ENCODE results near the gene MAGEC1. TPM values are rescaled to one million over a fixed set of nuclear protein-coding genes. Genes with fewer than 3 reads are reported as not detected.

The MAGEC1 gene
- total RNA-seq, 1 donor from 2014 or later: not detected

- Mint-ChIP-seq H3K9me3 (no peaks in the 10 kb centered on the region), H3K4me1 (ENCODE audit: low read depth) (no peaks in the 10 kb centered on the region), H3K27me3 (ENCODE audit: insufficient read depth) (no peaks in the 10 kb centered on the region), H3K27ac (no peak overlapping the region), H3K4me3 (no peak overlapping the region), H3K36me3 (ENCODE audit: low read depth) (no peaks in the 10 kb centered on the region)
- intact Hi-C loops (cut with micrococcal nuclease): no loop called here
- no peak for DNase-seq (ENCODE audit: low spot score)
Measured at GRCh38 chrX:141941234-141941633, 37.5 kb downstream of the MAGEC1 start.

DNA sequence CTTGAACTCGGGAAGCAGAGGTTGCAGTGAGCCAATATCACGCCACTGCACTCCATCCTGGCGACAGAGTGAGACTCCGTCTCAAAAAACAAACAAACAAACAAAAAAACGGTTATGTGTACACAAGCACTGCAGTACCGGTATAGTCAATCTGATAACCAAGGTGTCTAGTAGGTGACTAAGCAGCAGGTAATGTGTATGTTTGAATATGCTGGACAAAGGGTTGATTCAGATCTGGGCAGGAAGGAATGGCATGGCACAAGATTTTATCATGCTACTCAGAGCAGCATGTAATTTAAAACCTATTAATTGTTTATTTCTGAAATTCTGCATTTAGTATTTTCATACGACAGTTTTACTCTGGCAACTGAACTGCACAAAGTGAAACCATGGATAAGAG, 41.7 kb downstream of the MAGEC1 start:
- H3K9me3 Mint-ChIP-seq: no peaks in the 10 kb centered on the region
- no peak for DNase-seq (ENCODE audit: low spot score)
- no peaks in the 10 kb centered on the region for H3K27me3 Mint-ChIP-seq (ENCODE audit: insufficient read depth)
- intact Hi-C loops (cut with micrococcal nuclease): no loop called here
- H3K4me1 Mint-ChIP-seq (ENCODE audit: low read depth): no peaks in the 10 kb centered on the region
- no peaks in the 10 kb centered on the region for H3K36me3 Mint-ChIP-seq (ENCODE audit: low read depth)
- no peak overlapping the region for H3K4me3 Mint-ChIP-seq
- H3K27ac Mint-ChIP-seq: no peak overlapping the region

DNA sequence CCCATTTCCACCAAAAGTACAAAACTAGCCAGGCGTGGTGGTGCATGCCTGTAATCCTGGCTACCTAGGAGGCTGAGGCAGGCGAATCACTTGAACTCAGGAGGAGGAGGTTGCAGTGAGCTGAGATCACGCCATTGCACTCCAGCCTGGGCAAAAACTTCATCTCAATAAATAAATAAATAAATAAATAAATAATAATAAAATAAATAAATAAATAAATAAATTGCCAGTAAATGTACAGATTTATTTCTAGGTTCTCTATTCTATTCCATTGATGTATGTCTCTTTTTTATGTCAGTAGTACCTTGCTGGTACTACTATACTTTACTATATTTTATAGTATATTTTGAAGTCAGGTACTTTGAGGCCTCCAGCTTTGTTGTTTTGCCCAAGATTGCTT, 43.7 kb downstream of the MAGEC1 start:
- no peak for DNase-seq (ENCODE audit: low spot score)
- intact Hi-C loops (cut with micrococcal nuclease): no loop called here
- Mint-ChIP-seq H3K4me3 (no peak overlapping the region), H3K36me3 (ENCODE audit: low read depth) (no peaks in the 10 kb centered on the region), H3K27me3 (ENCODE audit: insufficient read depth) (no peaks in the 10 kb centered on the region), H3K27ac (no peak overlapping the region), H3K9me3 (no peaks in the 10 kb centered on the region), H3K4me1 (ENCODE audit: low read depth) (no peaks in the 10 kb centered on the region)

- H3K36me3 Mint-ChIP-seq (ENCODE audit: low read depth): no peaks in the 10 kb centered on the region
- no peaks in the 10 kb centered on the region for H3K27me3 Mint-ChIP-seq (ENCODE audit: insufficient read depth)
- DNase-seq (ENCODE audit: low spot score): no peak
- H3K4me1 Mint-ChIP-seq (ENCODE audit: low read depth): no peaks in the 10 kb centered on the region
- no peak overlapping the region for H3K4me3 Mint-ChIP-seq
- no peaks in the 10 kb centered on the region for H3K9me3 Mint-ChIP-seq
- intact Hi-C loops (cut with micrococcal nuclease): no loop called here
- no peak overlapping the region for H3K27ac Mint-ChIP-seq
Measured at GRCh38 chrX:141952603-141953002, 48.9 kb downstream of the MAGEC1 start.

DNA sequence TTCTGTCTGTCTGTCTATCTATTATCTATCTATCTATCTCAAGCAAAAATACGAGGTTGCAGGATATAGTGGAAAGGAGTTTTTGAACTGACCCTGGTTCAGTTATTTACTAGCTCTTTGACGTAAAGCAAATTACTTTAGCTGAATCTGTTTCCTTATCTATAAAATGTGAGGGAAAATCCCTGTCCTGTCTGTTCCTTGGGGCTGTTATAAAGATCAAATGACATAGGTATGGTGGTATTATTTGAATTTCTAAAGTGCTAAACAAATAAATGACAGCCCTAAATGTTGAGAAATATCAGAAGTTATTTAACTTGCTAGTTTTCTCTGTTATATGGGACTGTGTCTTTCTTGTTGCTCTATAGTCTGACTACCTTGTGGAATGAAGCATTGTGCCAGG, 55.0 kb downstream of the MAGEC1 start:
- H3K4me1 Mint-ChIP-seq (ENCODE audit: low read depth): no peaks in the 10 kb centered on the region
- H3K9me3 Mint-ChIP-seq: no peaks in the 10 kb centered on the region
- H3K4me3 Mint-ChIP-seq: no peak overlapping the region
- H3K36me3 Mint-ChIP-seq (ENCODE audit: low read depth): no peaks in the 10 kb centered on the region
- intact Hi-C loops (cut with micrococcal nuclease): no loop called here
- no peaks in the 10 kb centered on the region for H3K27me3 Mint-ChIP-seq (ENCODE audit: insufficient read depth)
- H3K27ac Mint-ChIP-seq: no peak overlapping the region
- no peak for DNase-seq (ENCODE audit: low spot score)

Other genes starting within 250 kb of the MAGEC1 start
- gene SPANXD, start 205.2 kb upstream of the MAGEC1 start, total RNA-seq: not detected in 2 replicates
- not detected in 2 replicates for gene MAGEC3, start 65.6 kb upstream of the MAGEC1 start, total RNA-seq

Data from activated T-helper 1 cell treated with anti-CD3 and anti-CD28 coated beads, Interleukin-12 subunit alpha, Interleukin-12 subunit beta, Interleukin-2, Interleukin-4 antibody, amounts not matched to agents 30 ng/mL and 10 ng/mL and 1 ng/mL, durations not matched to agents 14 hours and 24 hours and 36 hours (primary cell).